M059J (cell line): ENCODE measurements around the gene MARCKSL1. TPM values are rescaled to one million over a fixed set of nuclear protein-coding genes. Genes with fewer than 3 reads are reported as not detected.
"Not testable (repeated sequence)": the region's sequence is repeated elsewhere in the genome, so short reads cannot be mapped to it uniquely, and the experiment has no call there.

Source experiments
- DNase-seq: peaks from one replicate; pipeline ENCODE4 v3.0.0-alpha.2; 2012; ENCODE audit warnings: low read depth
- total RNA-seq: library from RNA; depleted of rRNA; stranded (reverse); fragments of >200 nt; shearing (Covaris generic); gene quantifications from 2 replicates; pipeline ENCODE4 v1.2.3, GENCODE V29; 2014; rRNA removed

MARCKSL1 gene
- total RNA-seq, 1 experiment from 2014 or later: 110 TPM

- no peak for DNase-seq
These were observed 46.8 kb downstream of the MARCKSL1 start for GRCh38 chr1:32289256-32289655.

GRCh38 chr1:32286763-32287162 lies 49.3 kb downstream of the MARCKSL1 start:
- no peak for DNase-seq

- DNase-seq: no peak
These were observed 50.4 kb downstream of the MARCKSL1 start for GRCh38 chr1:32285658-32286057.

GRCh38 chr1:32284777-32285176 lies 51.3 kb downstream of the MARCKSL1 start:
- DNase-seq: not testable (repeated sequence)

Other genes with a start within 250 kb of the MARCKSL1 start
- gene KPNA6, start 228.2 kb downstream of the MARCKSL1 start, total RNA-seq: 49.8 and 73.0 TPM in 2 replicates
- 62.5 and 102 TPM in 2 replicates for gene TXLNA, start 156.6 kb downstream of the MARCKSL1 start, total RNA-seq
- gene CCDC28B, start 135.6 kb downstream of the MARCKSL1 start, total RNA-seq: 8.8 and 9.4 TPM in 2 replicates
- 6.9 and 8.7 TPM in 2 replicates for gene IQCC, start 130.6 kb downstream of the MARCKSL1 start, total RNA-seq
- not detected in 2 replicates for gene DCDC2B, start 127.1 kb downstream of the MARCKSL1 start, total RNA-seq
- gene TMEM234, start 113.9 kb downstream of the MARCKSL1 start, total RNA-seq: 12.0 and 12.3 TPM in 2 replicates
- 517 and 553 TPM in 2 replicates for gene EIF3I, start 113.8 kb downstream of the MARCKSL1 start, total RNA-seq
- gene FAM167B, start 89.0 kb downstream of the MARCKSL1 start, total RNA-seq: 0.20 and 1.4 TPM in 2 replicates
- 0.12 TPM in 1 of 2 replicates, not detected in the other for gene LCK, start 85.0 kb downstream of the MARCKSL1 start, total RNA-seq
- gene HDAC1, start 44.1 kb downstream of the MARCKSL1 start, total RNA-seq: 158 and 171 TPM in 2 replicates
- 0.42 and 1.2 TPM in 2 replicates for gene FAM229A, start 26.3 kb upstream of the MARCKSL1 start, total RNA-seq
- gene TSSK3, start 26.3 kb upstream of the MARCKSL1 start, total RNA-seq: 0.07 TPM in 1 of 2 replicates, not detected in the other
- 86.0 and 91.7 TPM in 2 replicates for gene BSDC1, start 58.2 kb upstream of the MARCKSL1 start, total RNA-seq
- 0.02 and 0.32 TPM in 2 replicates for gene ZBTB8B, start 128.8 kb upstream of the MARCKSL1 start, total RNA-seq
- 3.2 and 6.3 TPM in 2 replicates for gene ZBTB8A, start 203.2 kb upstream of the MARCKSL1 start, total RNA-seq